ENCODE results near the gene AGRP. TPM values are rescaled to one million over a fixed set of nuclear protein-coding genes. Genes with fewer than 3 reads are reported as not detected.

Gene AGRP
- polyA plus RNA-seq, 1 donor (not counting 4 experiments of a cell fraction or from before 2014, with no cell fraction given): not detected

- Histone ChIP-seq H3K9me3 (ENCODE audit: control insufficient read depth, low read depth, low read length) (no peaks in the 10 kb centered on the region), H4K20me1 (ENCODE audit: control insufficient read depth, extremely low read depth, insufficient read depth, low read length) (no peaks in the 10 kb centered on the region), H3K4me2 (ENCODE audit: control insufficient read depth, extremely low read depth, insufficient read depth, low read depth, low read length) (peak overlapping the region; percentile 99), H3K4me3 (ENCODE audit: control insufficient read depth in 2 of 3, extremely low read depth in 1 of 3, insufficient read depth in 2 of 3, low read depth in 1 of 3, low read length in 3 of 3) (peak overlapping the region; percentile 37 to 85 (median 73)), H3K4me1 (ENCODE audit: control insufficient read depth, extremely low read depth, insufficient read depth, low read length) (peaks cover 30% of the 10 kb centered on the region), H3K27me3 (ENCODE audit: control insufficient read depth, extremely low read depth, insufficient read depth, low read length) (no peaks in the 10 kb centered on the region), H2AFZ (ENCODE audit: control insufficient read depth, low read length) (peak overlapping the region; percentile 99), H3K9me1 (ENCODE audit: control insufficient read depth, extremely low read depth, insufficient read depth, low read length) (peaks cover 5% of the 10 kb centered on the region), H3K27ac (ENCODE audit: control insufficient read depth, insufficient read depth, low read length) (peak overlapping the region; percentile 96), H3K79me2 (ENCODE audit: control insufficient read depth, insufficient read depth, low read length) (no peaks in the 10 kb centered on the region), H3K9ac (ENCODE audit: control insufficient read depth, extremely low read depth, insufficient read depth, low read length) (peak overlapping the region; percentile 87), H3K36me3 (ENCODE audit: control insufficient read depth in 2 of 2, extremely low read depth in 1 of 2, insufficient read depth in 2 of 2, low read length in 2 of 2) (no peaks in the 10 kb centered on the region)
- dilution Hi-C loops (cut with MboI; ENCODE audit: extremely low pct_ligation_motif_present, low sequenced_read_pairs): no loop called here
- TF ChIP-seq EZH2 (IDR thresholded peaks at IDR 0.05; ENCODE audit: low read length): no peak
- peak; percentile 97 to 99 (median 99) for TF ChIP-seq CTCF (optimal IDR thresholded peaks at IDR 0.05 in 1 of 3, IDR thresholded peaks at IDR 0.05 in 1 of 3, conservative IDR thresholded peaks at IDR 0.05 in 1 of 3; ENCODE audit: extremely low read depth in 1 of 3, insufficient read depth in 2 of 3, low read length in 3 of 3)
- DNase-seq (ENCODE audit: low read depth, low spot score) (peak; percentile 86), FAIRE-seq (peak; percentile 74)
Measured at GRCh38 chr16:67521095-67521804, 37.9 kb upstream of the AGRP start.

DNA sequence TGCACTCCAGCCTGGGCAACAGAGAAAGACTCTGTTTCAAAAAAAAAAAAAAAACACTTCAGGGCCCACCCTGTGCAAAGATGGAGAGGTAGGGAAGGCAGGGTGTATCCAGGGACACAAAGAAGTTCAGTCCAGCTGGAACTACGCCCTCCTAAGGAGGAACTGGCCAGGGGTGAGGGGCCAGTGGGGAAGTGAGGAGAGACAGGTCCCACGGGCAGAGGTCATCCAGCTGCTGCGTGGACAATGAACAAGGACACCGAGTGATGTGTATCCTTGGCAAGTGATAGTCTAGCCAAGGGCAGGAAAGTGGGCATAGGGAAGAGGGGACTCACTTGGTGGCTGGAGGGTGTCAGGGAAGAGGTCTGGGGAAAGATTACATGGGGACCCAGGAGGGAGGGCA, 35.9 kb upstream of the AGRP start:
- no peaks in the 10 kb centered on the region for H3K9me1 ChIP-seq (ENCODE audit: control insufficient read depth, extremely low read depth, insufficient read depth, low read length)
- dilution Hi-C loops (cut with MboI; ENCODE audit: extremely low pct_ligation_motif_present, low sequenced_read_pairs): no loop called here
- no peak overlapping the region for H2AFZ ChIP-seq (ENCODE audit: control insufficient read depth, low read length)
- H3K36me3 ChIP-seq (ENCODE audit: control insufficient read depth in 2 of 2, extremely low read depth in 1 of 2, insufficient read depth in 2 of 2, low read length in 2 of 2): no peaks in the 10 kb centered on the region
- no peaks in the 10 kb centered on the region for H4K20me1 ChIP-seq (ENCODE audit: control insufficient read depth, extremely low read depth, insufficient read depth, low read length)
- H3K27ac ChIP-seq (ENCODE audit: control insufficient read depth, insufficient read depth, low read length): no peak overlapping the region
- DNase-seq (ENCODE audit: low read depth, low spot score) (no peak), FAIRE-seq (no peak)
- H3K4me3 ChIP-seq (ENCODE audit: control insufficient read depth in 2 of 3, extremely low read depth in 1 of 3, insufficient read depth in 2 of 3, low read depth in 1 of 3, low read length in 3 of 3): no peak overlapping the region
- no peak overlapping the region for H3K9ac ChIP-seq (ENCODE audit: control insufficient read depth, extremely low read depth, insufficient read depth, low read length)
- H3K79me2 ChIP-seq (ENCODE audit: control insufficient read depth, insufficient read depth, low read length): no peaks in the 10 kb centered on the region
- H3K27me3 ChIP-seq (ENCODE audit: control insufficient read depth, extremely low read depth, insufficient read depth, low read length): no peaks in the 10 kb centered on the region
- H3K4me1 ChIP-seq (ENCODE audit: control insufficient read depth, extremely low read depth, insufficient read depth, low read length): peaks cover 19% of the 10 kb centered on the region
- no peaks in the 10 kb centered on the region for H3K9me3 ChIP-seq (ENCODE audit: control insufficient read depth, low read depth, low read length)
- no peak overlapping the region for H3K4me2 ChIP-seq (ENCODE audit: control insufficient read depth, extremely low read depth, insufficient read depth, low read depth, low read length)
- TF ChIP-seq CTCF (optimal IDR thresholded peaks at IDR 0.05 in 1 of 3, IDR thresholded peaks at IDR 0.05 in 1 of 3, conservative IDR thresholded peaks at IDR 0.05 in 1 of 3; ENCODE audit: extremely low read depth in 1 of 3, insufficient read depth in 2 of 3, low read length in 3 of 3): no peak
- no peak for TF ChIP-seq EZH2 (IDR thresholded peaks at IDR 0.05; ENCODE audit: low read length)

All from keratinocyte (primary cell).